ENCODE results near the gene NTM. TPM values are rescaled to one million over a fixed set of nuclear protein-coding genes. Genes with fewer than 3 reads are reported as not detected.

NTM gene
- polyA plus RNA-seq, 1 donor (not counting 4 experiments of a cell fraction or from before 2014, with no cell fraction given), result 47.9 TPM

GRCh38 chr11:131985846-131986301 lies 615.5 kb downstream of the NTM start:
- Histone ChIP-seq H3K36me3 (ENCODE audit: control insufficient read depth in 2 of 2, extremely low read depth in 1 of 2, insufficient read depth in 2 of 2, low read length in 2 of 2) (no peaks in the 10 kb centered on the region), H2AFZ (ENCODE audit: control insufficient read depth, low read length) (no peak overlapping the region), H3K27ac (ENCODE audit: control insufficient read depth, insufficient read depth, low read length) (no peak overlapping the region), H3K9ac (ENCODE audit: control insufficient read depth, extremely low read depth, insufficient read depth, low read length) (no peak overlapping the region), H3K9me1 (ENCODE audit: control insufficient read depth, extremely low read depth, insufficient read depth, low read length) (no peaks in the 10 kb centered on the region), H3K9me3 (ENCODE audit: control insufficient read depth, low read depth, low read length) (no peaks in the 10 kb centered on the region), H3K4me1 (ENCODE audit: control insufficient read depth, extremely low read depth, insufficient read depth, low read length) (peaks cover 21% of the 10 kb centered on the region), H3K4me2 (ENCODE audit: control insufficient read depth, extremely low read depth, insufficient read depth, low read depth, low read length) (no peak overlapping the region), H4K20me1 (ENCODE audit: control insufficient read depth, extremely low read depth, insufficient read depth, low read length) (no peaks in the 10 kb centered on the region), H3K27me3 (ENCODE audit: control insufficient read depth, extremely low read depth, insufficient read depth, low read length) (no peaks in the 10 kb centered on the region), H3K4me3 (ENCODE audit: control insufficient read depth in 2 of 3, extremely low read depth in 1 of 3, insufficient read depth in 2 of 3, low read depth in 1 of 3, low read length in 3 of 3) (no peak overlapping the region), H3K79me2 (ENCODE audit: control insufficient read depth, insufficient read depth, low read length) (no peaks in the 10 kb centered on the region)
- DNase-seq (ENCODE audit: low read depth, low spot score) (no peak), FAIRE-seq (no peak)
- dilution Hi-C loops (cut with MboI; ENCODE audit: extremely low pct_ligation_motif_present, low sequenced_read_pairs), result no loop called here
- TF ChIP-seq CTCF (optimal IDR thresholded peaks at IDR 0.05 in 1 of 3, IDR thresholded peaks at IDR 0.05 in 1 of 3, conservative IDR thresholded peaks at IDR 0.05 in 1 of 3; ENCODE audit: extremely low read depth in 1 of 3, insufficient read depth in 2 of 3, low read length in 3 of 3) (no peak), EZH2 (IDR thresholded peaks at IDR 0.05; ENCODE audit: low read length) (no peak)

- no peaks in the 10 kb centered on the region for H3K9me1 ChIP-seq (ENCODE audit: control insufficient read depth, extremely low read depth, insufficient read depth, low read length)
- H3K79me2 ChIP-seq (ENCODE audit: control insufficient read depth, insufficient read depth, low read length), result no peaks in the 10 kb centered on the region
- no peak overlapping the region for H3K4me3 ChIP-seq (ENCODE audit: control insufficient read depth in 2 of 3, extremely low read depth in 1 of 3, insufficient read depth in 2 of 3, low read depth in 1 of 3, low read length in 3 of 3)
- no peaks in the 10 kb centered on the region for H3K36me3 ChIP-seq (ENCODE audit: control insufficient read depth in 2 of 2, extremely low read depth in 1 of 2, insufficient read depth in 2 of 2, low read length in 2 of 2)
- no peaks in the 10 kb centered on the region for H4K20me1 ChIP-seq (ENCODE audit: control insufficient read depth, extremely low read depth, insufficient read depth, low read length)
- TF ChIP-seq EZH2 (IDR thresholded peaks at IDR 0.05; ENCODE audit: low read length) (no peak), CTCF (optimal IDR thresholded peaks at IDR 0.05 in 1 of 3, IDR thresholded peaks at IDR 0.05 in 1 of 3, conservative IDR thresholded peaks at IDR 0.05 in 1 of 3; ENCODE audit: extremely low read depth in 1 of 3, insufficient read depth in 2 of 3, low read length in 3 of 3) (no peak)
- H3K9ac ChIP-seq (ENCODE audit: control insufficient read depth, extremely low read depth, insufficient read depth, low read length), result no peak overlapping the region
- H2AFZ ChIP-seq (ENCODE audit: control insufficient read depth, low read length), result no peak overlapping the region
- peak; percentile 86 for FAIRE-seq
- dilution Hi-C loops (cut with MboI; ENCODE audit: extremely low pct_ligation_motif_present, low sequenced_read_pairs), result no loop called here
- H3K4me2 ChIP-seq (ENCODE audit: control insufficient read depth, extremely low read depth, insufficient read depth, low read depth, low read length), result no peak overlapping the region
- H3K4me1 ChIP-seq (ENCODE audit: control insufficient read depth, extremely low read depth, insufficient read depth, low read length), result peaks cover 17% of the 10 kb centered on the region
- no peak overlapping the region for H3K27ac ChIP-seq (ENCODE audit: control insufficient read depth, insufficient read depth, low read length)
- no peaks in the 10 kb centered on the region for H3K27me3 ChIP-seq (ENCODE audit: control insufficient read depth, extremely low read depth, insufficient read depth, low read length)
- DNase-seq (ENCODE audit: low read depth, low spot score), result no peak
- H3K9me3 ChIP-seq (ENCODE audit: control insufficient read depth, low read depth, low read length), result no peaks in the 10 kb centered on the region
Measured at GRCh38 chr11:131987703-131988102, 617.3 kb downstream of the NTM start.
